Neural cell (in vitro differentiated cells): ENCODE data around the gene RTF1. TPM values are rescaled to one million over a fixed set of nuclear protein-coding genes. Genes with fewer than 3 reads are reported as not detected.

Experiments used
- H2AFZ ChIP-seq: fragments of 200-600, 300-800 bp; sonication (generic), shearing (Covaris generic); 2 replicates; pipeline ENCODE4 v1.6.0; 2014; ENCODE audit warnings: low read depth, mild to moderate bottlenecking, antibody characterized with exemption, low read length, moderate library complexity
- H3F3A ChIP-seq: fragments of 200-600 bp; shearing (Covaris generic); 2 replicates; pipeline ENCODE4 v1.6.1; 2016; ENCODE audit warnings: mild to moderate bottlenecking, moderate library complexity, mixed read lengths, antibody characterized with exemption, low read length; ENCODE audit not compliant: insufficient read depth, poor library complexity, severe bottlenecking
- H3K27ac ChIP-seq: fragments of 200-600, 300-800 bp; sonication (generic), shearing (Covaris generic); 2 replicates; pipeline ENCODE4 v1.5.1; 2014; ENCODE audit warnings: mild to moderate bottlenecking, low read length, moderate library complexity
- H3K27me3 ChIP-seq: fragments of 300-800, 200-600 bp; sonication (generic), shearing (Covaris generic); 2 replicates; pipeline ENCODE4 v1.6.0; 2014; ENCODE audit warnings: mild to moderate bottlenecking, low read depth, low read length, moderate library complexity; ENCODE audit not compliant: insufficient read depth
- H3K36me3 ChIP-seq: fragments of 300-800, 200-600 bp; sonication (generic), shearing (Covaris generic); 2 replicates; pipeline ENCODE4 v1.5.1; 2014; ENCODE audit warnings: mild to moderate bottlenecking, antibody characterized with exemption, low read length, moderate library complexity; ENCODE audit not compliant: insufficient read depth
- H3K4me2 ChIP-seq: fragments of 300-800, 200-600 bp; sonication (generic), shearing (Covaris generic); 2 replicates; pipeline ENCODE4 v1.6.0; 2014; ENCODE audit warnings: mild to moderate bottlenecking, low read length
- H3K4me3 ChIP-seq: fragments of 300-800, 200-600 bp; sonication (generic), shearing (Covaris generic); 2 replicates; pipeline ENCODE4 v1.5.1; 2014; ENCODE audit warnings: mild to moderate bottlenecking, low read length, moderate library complexity
- H3K79me2 ChIP-seq: fragments of 200-600 bp; shearing (Covaris generic); replicated peaks from 2 replicates; pipeline ENCODE4 v1.6.0; 2014; ENCODE audit warnings: mild to moderate bottlenecking, low read length, moderate library complexity; ENCODE audit not compliant: insufficient read depth
- H3K9ac ChIP-seq: fragments of 300-800, 200-600 bp; sonication (generic), shearing (Covaris generic); 2 replicates; pipeline ENCODE4 v1.6.1; 2016; ENCODE audit warnings: mild to moderate bottlenecking, low read length, mixed read lengths
- H3K9me2 ChIP-seq: fragments of 200-600 bp; shearing (Covaris generic); 2 replicates; pipeline ENCODE4 v1.6.1; 2016; ENCODE audit warnings: mild to moderate bottlenecking, low read length, mixed read lengths; ENCODE audit not compliant: insufficient read depth
- H3K9me3 ChIP-seq: fragments of 200-600, 300-800 bp; sonication (generic), shearing (Covaris generic); 2 replicates; pipeline ENCODE4 v1.6.1; 2016; ENCODE audit warnings: mild to moderate bottlenecking, mixed run types, low read length, moderate library complexity, mixed read lengths
- H4K20me1 ChIP-seq: fragments of 200-600 bp; shearing (Covaris generic); 2 replicates; pipeline ENCODE4 v1.6.1; 2016; ENCODE audit warnings: mild to moderate bottlenecking, mixed run types; ENCODE audit not compliant: insufficient read depth
- CTCF ChIP-seq: fragments of 450-650 bp; IDR thresholded peaks from 2 replicates; pipeline ENCODE4 v1.5.1; 2014; ENCODE audit warnings: antibody characterized with exemption, mild to moderate bottlenecking, moderate library complexity; ENCODE audit not compliant: poor library complexity, severe bottlenecking
- EP300 ChIP-seq: fragments of 450-650 bp; conservative IDR thresholded peaks from 2 replicates; pipeline ENCODE4 v1.6.1; 2014; ENCODE audit warnings: antibody characterized with exemption, mild to moderate bottlenecking, moderate library complexity; ENCODE audit not compliant: poor library complexity, severe bottlenecking
- EZH2 ChIP-seq: fragments of 200-600, 300-800 bp; shearing (Covaris generic), sonication (generic); IDR thresholded peaks from 2 replicates; pipeline ENCODE4 v1.6.1; 2014; ENCODE audit warnings: antibody characterized with exemption, low read length, borderline replicate concordance, mild to moderate bottlenecking; ENCODE audit not compliant: insufficient read depth, poor library complexity, severe bottlenecking
- MXI1 ChIP-seq: fragments of 450-650 bp; conservative IDR thresholded peaks from 2 replicates; pipeline ENCODE4 v1.6.1; 2014; ENCODE audit warnings: antibody characterized with exemption, mild to moderate bottlenecking; ENCODE audit not compliant: poor library complexity, severe bottlenecking
- POLR2AphosphoS5 ChIP-seq: IDR thresholded peaks from 2 replicates; pipeline ENCODE4 v1.6.1; 2012
- RAD21 ChIP-seq: fragments of 450-650 bp; conservative IDR thresholded peaks from 2 replicates; pipeline ENCODE4 v1.6.1; 2014; ENCODE audit warnings: antibody characterized with exemption, mild to moderate bottlenecking, moderate library complexity
- REST ChIP-seq: IDR thresholded peaks from 2 replicates; pipeline ENCODE4 v1.6.1; 2012; ENCODE audit warnings: borderline replicate concordance
- SMC3 ChIP-seq: fragments of 450-650 bp; conservative IDR thresholded peaks from 2 replicates; pipeline ENCODE4 v1.6.1; 2014; ENCODE audit warnings: antibody characterized with exemption, mild to moderate bottlenecking, moderate library complexity; ENCODE audit not compliant: poor library complexity
- TAF1 ChIP-seq: IDR thresholded peaks from 2 replicates; pipeline ENCODE4 v1.6.1; 2012; ENCODE audit warnings: low read depth
- polyA plus RNA-seq: library from polyadenylated mRNA; depleted of rRNA; stranded (reverse); fragments of >200 nt; gene quantifications from 2 replicates; pipeline ENCODE4 v1.2.3, GENCODE V29; 2014

Gene RTF1
- polyA plus RNA-seq, 1 donor from 2014 or later: 84.1 TPM

- Histone ChIP-seq H3K4me2 (peak within 1 kb of the TSS; percentile 65), H3F3A (no peaks in the 10 kb centered on the region), H3K79me2 (no peaks in the 10 kb centered on the region), H3K27me3 (peaks cover 70% of the 10 kb centered on the region), H3K9me2 (no peaks in the 10 kb centered on the region), H2AFZ (peak within 1 kb of the TSS; percentile 33), H4K20me1 (no peaks in the 10 kb centered on the region), H3K4me3 (peak within 1 kb of the TSS; percentile 75), H3K9me3 (no peaks in the 10 kb centered on the region), H3K9ac (peak within 1 kb of the TSS; percentile 47), H3K36me3 (no peaks in the 10 kb centered on the region), H3K27ac (no peak within 1 kb of the TSS)
- TF ChIP-seq EZH2: no peak
- TF ChIP-seq MXI1: no peak
- TF ChIP-seq RAD21: no peak
- TF ChIP-seq POLR2AphosphoS5: no peak
- no peak for TF ChIP-seq SMC3
- no peak for TF ChIP-seq REST
- no peak for TF ChIP-seq TAF1
- TF ChIP-seq CTCF: no peak
- no peak for TF ChIP-seq EP300
Observed at GRCh38 chr15:41493205-41493901, 76.5 kb downstream of the RTF1 start, which contains the start of gene ITPKA. Gene ITPKA (plus strand): TSS chr15:41493874. CDS start chr15:41493928, 54 bp downstream.

- Histone ChIP-seq H3K79me2 (no peaks in the 10 kb centered on the region), H3K4me3 (peak overlapping the region; percentile 66), H2AFZ (no peak overlapping the region), H3K36me3 (no peaks in the 10 kb centered on the region), H3K27ac (no peak overlapping the region), H4K20me1 (no peaks in the 10 kb centered on the region), H3K27me3 (peaks cover 75% of the 10 kb centered on the region), H3K9ac (peak overlapping the region; percentile 23), H3K9me2 (no peaks in the 10 kb centered on the region), H3K9me3 (no peaks in the 10 kb centered on the region), H3K4me2 (no peak overlapping the region), H3F3A (no peaks in the 10 kb centered on the region)
- TF ChIP-seq MXI1 (peak; percentile 14), EP300 (no peak)
Observed at GRCh38 chr15:41493902-41494189, 77.0 kb downstream of the RTF1 start.
